ENCODE measurements around the gene LAIR2.
"Not testable (repeated sequence)": the region's sequence is repeated elsewhere in the genome, so short reads cannot be mapped to it uniquely, and the experiment has no call there.

Gene LAIR2

DNA sequence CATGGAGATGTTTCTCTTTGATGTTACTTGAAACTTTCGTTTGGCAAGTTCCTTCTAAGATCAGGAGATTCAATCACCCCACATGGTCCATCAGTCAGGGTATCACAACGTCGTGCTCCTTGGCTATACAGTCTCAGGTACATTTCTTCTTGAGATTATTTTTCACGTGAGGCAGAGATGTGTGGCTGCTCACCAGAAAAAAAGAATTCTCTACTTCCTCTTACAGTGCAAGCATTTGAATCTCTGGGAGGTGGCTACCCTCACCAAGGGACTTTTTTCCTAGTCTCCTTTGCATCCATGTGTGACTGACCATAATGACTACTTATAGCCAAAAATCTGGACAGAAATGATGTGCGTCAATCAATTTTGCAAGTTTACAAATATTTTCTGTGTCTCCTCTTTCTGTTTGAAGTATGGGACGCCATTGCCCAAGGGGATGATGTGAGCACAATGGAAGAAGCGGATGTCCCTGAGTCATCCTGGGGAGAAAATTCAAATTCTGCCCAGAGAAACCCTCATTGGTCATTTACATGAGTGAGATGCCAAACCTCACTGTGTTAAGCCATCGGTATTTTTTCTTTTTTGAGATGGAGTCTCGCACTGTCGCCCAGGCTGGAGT is 8.6 kb upstream of the LAIR2 start:
- no peak for DNase-seq (ENCODE audit: low read depth)

GRCh38 chr19:54495284-54495683 is 7.3 kb upstream of the LAIR2 start:
- not testable (repeated sequence) for DNase-seq (ENCODE audit: low read depth)

GRCh38 chr19:54497747-54498450 is 4.7 kb upstream of the LAIR2 start:
- not testable (repeated sequence) for DNase-seq (ENCODE audit: low read depth)

- not testable (repeated sequence) for DNase-seq (ENCODE audit: low read depth)
Observed at GRCh38 chr19:54498451-54498772, 4.2 kb upstream of the LAIR2 start.

- not testable (repeated sequence) for DNase-seq (ENCODE audit: low read depth)
Observed at GRCh38 chr19:54505542-54505941, 2.9 kb downstream of the LAIR2 start.

GRCh38 chr19:54506079-54506478 is 3.4 kb downstream of the LAIR2 start:
- no peak for DNase-seq (ENCODE audit: low read depth)

GRCh38 chr19:54507038-54507717 is 4.5 kb downstream of the LAIR2 start:
- not testable (repeated sequence) for DNase-seq (ENCODE audit: low read depth)

- DNase-seq (ENCODE audit: low read depth): no peak
Observed at GRCh38 chr19:54507824-54508223, 5.2 kb downstream of the LAIR2 start.

DNA sequence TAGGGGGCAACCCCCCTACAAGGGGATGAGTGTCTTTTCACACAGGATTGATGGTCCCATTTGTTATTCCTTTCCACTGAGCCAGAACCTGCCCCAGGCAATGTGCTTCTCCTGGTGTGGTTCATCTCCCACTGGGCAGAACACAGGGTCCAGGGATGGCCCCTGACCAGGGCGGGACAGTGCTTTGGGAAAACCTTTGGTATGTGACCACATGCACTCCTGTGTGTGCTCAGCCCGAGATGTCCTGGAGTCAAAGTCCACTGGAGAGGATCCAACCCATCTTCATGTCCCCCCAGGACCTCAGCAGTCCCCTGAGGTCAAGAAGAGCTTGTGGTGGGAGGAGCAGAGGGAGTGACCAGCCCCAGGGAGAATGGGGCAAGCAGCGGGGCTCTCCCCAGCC is 5.9 kb downstream of the LAIR2 start:
- not testable (repeated sequence) for DNase-seq (ENCODE audit: low read depth)

GRCh38 chr19:54509200-54509940 is 6.7 kb downstream of the LAIR2 start:
- not testable (repeated sequence) for DNase-seq (ENCODE audit: low read depth)

GRCh38 chr19:54515156-54515555 is 12.5 kb downstream of the LAIR2 start:
- DNase-seq (ENCODE audit: low read depth): no peak

GRCh38 chr19:54517483-54517882 is 14.9 kb downstream of the LAIR2 start:
- no peak for DNase-seq (ENCODE audit: low read depth)

DNA sequence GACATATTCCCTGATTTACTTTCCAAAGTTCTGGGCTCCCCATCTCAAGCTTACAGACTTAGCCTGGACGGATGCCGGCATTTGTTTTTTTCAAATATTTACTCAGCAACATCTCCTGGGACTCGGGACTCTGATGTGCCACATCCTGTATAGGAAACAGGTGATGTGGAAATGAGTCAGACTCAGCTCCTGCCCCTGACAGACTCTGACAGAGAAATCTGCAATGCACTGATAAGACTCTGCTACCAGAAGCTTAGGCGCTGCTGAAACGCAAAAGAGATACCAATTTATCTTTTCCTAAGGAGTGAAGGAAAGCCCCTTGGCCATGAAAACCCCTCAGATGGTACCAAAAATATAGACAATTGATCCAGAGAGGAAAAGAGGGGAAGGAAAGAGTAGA is 16.2 kb downstream of the LAIR2 start:
- no peak for DNase-seq (ENCODE audit: low read depth)

DNA sequence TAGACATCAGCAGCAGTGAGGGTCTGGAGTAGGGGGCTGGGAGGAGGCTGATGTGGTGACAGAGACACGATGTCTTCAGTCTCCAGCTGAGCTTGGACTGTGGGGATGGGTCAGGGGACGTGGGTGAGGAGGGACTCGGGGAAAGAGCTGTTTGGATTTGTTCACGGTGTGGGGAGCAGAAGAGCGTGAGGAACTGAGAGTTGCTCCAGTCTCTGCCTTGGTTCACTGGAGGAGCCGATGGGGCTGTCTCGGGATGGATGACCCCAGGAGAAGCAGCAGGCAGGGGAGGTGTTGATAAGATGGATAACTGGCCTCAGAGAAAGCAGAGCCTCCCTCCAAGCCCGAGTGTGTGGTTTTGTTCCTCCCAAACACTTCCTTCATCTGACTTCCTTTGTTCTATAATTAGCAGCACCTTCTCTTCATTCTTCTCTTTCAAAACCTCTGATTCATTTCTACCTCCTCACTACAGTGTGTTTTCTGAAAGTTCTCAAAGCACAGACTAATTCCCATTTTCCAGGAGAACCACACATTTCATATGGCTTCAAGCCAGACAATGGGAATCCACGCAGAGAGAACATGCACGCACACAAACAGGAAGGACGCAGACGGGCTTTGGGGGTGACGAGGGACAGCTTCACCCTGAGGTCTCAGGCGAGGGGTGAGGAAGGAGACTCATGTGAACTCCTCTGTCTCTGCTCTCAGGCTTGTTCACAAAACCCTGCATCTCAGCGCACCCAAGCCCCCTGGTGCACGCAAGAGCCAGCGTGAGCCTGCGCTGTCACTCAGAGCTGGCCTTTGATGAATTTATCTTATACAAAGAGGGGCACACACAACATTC is 18.6 kb downstream of the LAIR2 start:
- DNase-seq (ENCODE audit: low read depth): no peak

- DNase-seq (ENCODE audit: low read depth): no peak
Observed at GRCh38 chr19:54521860-54522513, 19.4 kb downstream of the LAIR2 start.

DNA sequence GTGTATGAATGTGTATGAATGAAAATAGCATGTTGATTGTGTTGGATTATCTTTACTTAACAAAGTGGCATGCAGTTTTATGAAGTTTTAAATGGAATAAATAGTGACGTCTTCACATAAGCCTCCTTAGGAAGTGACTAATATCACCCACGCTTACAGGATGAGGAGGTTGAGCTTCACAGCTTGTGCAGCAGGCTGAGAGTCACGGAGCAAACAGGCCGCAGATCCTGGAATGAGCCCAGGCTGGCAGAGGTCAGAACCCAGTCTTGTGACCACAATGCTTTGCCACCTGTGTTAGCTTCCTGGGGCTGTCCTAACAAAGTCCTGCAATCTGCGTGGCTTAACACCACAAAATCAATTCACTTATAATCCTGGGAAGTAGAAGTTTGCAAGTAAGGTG is 20.8 kb downstream of the LAIR2 start:
- DNase-seq (ENCODE audit: low read depth): peak; percentile 85

- no peak for DNase-seq (ENCODE audit: low read depth)
Observed at GRCh38 chr19:54525636-54526035, 23.0 kb downstream of the LAIR2 start.

DNA sequence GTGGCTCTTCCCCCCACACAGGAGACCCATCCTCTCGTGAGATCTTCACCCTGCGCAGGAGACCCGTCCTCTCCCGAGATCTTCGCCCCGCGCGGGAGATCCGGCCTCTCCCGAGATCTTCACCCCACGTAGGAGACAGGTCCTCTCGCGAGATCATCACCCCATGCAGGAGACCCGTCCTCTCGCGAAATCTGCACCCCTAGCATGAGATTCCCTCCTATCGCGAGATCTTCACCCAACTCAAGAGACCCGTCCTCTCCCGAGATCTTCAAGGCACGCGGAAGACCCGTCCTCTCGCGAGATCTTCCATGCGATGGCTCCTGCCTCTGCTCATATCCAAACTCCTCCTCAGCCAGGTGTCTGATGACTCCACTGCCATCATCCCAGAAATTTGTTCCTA is 24.3 kb downstream of the LAIR2 start:
- no peak for DNase-seq (ENCODE audit: low read depth)

DNA sequence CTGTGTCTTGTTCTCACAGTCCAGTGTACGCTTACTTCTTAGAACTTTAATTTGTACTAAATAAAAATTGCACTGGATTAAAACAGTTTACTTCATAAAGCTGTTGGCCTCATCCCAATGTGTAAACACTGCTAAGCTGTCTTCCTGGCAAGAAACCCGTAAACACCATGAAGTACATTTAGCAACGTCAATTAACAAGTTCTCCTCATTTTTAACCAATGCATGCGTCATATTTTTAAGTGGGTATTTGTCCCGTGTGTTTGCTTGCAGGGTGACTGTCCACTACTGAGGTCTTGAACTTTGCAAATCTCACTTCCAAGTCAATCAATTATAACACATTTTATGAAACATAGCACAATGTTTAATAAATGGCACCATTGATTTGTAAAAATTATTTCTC is 28.2 kb downstream of the LAIR2 start:
- no peak for DNase-seq (ENCODE audit: low read depth)

DNA sequence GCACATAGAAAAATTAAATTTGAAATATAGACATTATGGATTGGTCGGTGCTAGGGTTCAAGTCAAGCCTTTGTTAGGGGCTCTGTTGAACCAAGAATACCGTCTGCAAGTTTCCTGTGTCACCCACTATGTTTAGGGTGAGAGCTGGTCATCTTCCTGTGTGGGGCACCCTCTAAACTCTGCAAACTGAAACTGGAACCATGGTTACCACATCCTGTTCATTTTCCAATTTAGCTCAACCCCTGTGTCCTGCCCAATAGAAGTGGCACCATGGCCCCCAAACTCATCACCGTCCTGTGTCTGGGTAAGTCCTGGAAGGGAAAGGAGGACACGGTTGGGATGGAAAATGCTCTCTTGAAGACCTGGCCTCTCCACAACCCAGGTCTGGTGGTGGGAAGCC is 29.9 kb downstream of the LAIR2 start:
- DNase-seq (ENCODE audit: low read depth): no peak

- no peak for DNase-seq (ENCODE audit: low read depth)
Observed at GRCh38 chr19:54533476-54533875, 30.8 kb downstream of the LAIR2 start.
